Testis (tissue), 2 donors: Measurements from ENCODE around the gene NEURL2.

Experiments used
- CTCF ChIP-seq, 3 experiments: fragments of 450-650 bp in 2 of 3; fragments of 200-600 bp in 1 of 3; sonication (generic) in 1 of 3; IDR thresholded peaks; one replicate each; pipeline ENCODE4 v1.5.1; 2016 to 2019; ENCODE audit warnings: antibody characterized with exemption in 3 of 3, mild to moderate bottlenecking in 2 of 3, moderate library complexity in 1 of 3
- POLR2A ChIP-seq: fragments of 450-650 bp; IDR thresholded peaks from one replicate; pipeline ENCODE4 v1.6.1; 2017; ENCODE audit warnings: antibody characterized with exemption, mild to moderate bottlenecking, moderate library complexity

DNA sequence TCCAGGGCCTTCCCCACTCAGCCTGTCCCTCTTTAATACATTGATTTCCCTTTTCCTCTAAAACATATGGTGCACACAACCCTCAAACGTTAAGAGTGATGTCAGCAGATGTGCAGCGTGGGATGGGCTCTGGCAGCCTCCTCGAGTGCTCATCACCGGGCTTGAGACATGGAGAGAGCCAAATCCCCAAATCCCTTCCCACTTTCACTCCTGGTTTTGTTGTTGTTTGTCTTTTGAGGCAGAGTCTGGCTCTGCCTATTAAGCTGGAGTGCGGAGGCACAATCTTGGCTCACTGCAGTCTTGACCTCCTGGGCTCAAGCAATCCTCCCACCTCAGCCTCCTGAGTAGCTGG lies 26.8 kb upstream of the NEURL2 start:
- no peak for TF ChIP-seq CTCF (IDR thresholded peaks at IDR 0.05)
- no peak for TF ChIP-seq POLR2A
